GM12874 (cell line): ENCODE results near the gene SLC1A4.

Experiments used
- CTCF ChIP-seq: IDR thresholded peaks from 2 replicates; pipeline ENCODE4 v1.5.1; 2011; ENCODE audit warnings: low read depth, mild to moderate bottlenecking, control low read depth, low read length, moderate library complexity; ENCODE audit not compliant: insufficient read depth

The SLC1A4 gene

GRCh38 chr2:65031341-65032018 is 42.3 kb downstream of the SLC1A4 start:
- TF ChIP-seq CTCF = no peak

- no peak for TF ChIP-seq CTCF
Measured at GRCh38 chr2:65032019-65032975, 43.1 kb downstream of the SLC1A4 start.

GRCh38 chr2:65033178-65033577 is 44.0 kb downstream of the SLC1A4 start:
- 0 out of 2 replicates have a peak, but pooled peaks have one; percentile 7 for TF ChIP-seq CTCF

GRCh38 chr2:65035351-65035943 is 46.2 kb downstream of the SLC1A4 start:
- no peak for TF ChIP-seq CTCF

GRCh38 chr2:65037178-65037577 is 48.0 kb downstream of the SLC1A4 start:
- TF ChIP-seq CTCF = no peak

GRCh38 chr2:65039640-65040039 is 50.4 kb downstream of the SLC1A4 start:
- no peak for TF ChIP-seq CTCF
